Heart left ventricle (tissue), 16 donors: ENCODE results near the gene PRDM16. TPM values are rescaled to one million over a fixed set of nuclear protein-coding genes. Genes with fewer than 3 reads are reported as not detected.

Source experiments
- ATAC-seq, 4 donors: fragments of 200-7000 bp; cut with Tn5 transposase; one replicate each; pipeline ENCODE4 v1.9.1; 2020 to 2022; ENCODE audit warnings: moderate library complexity in 4 of 4, mild to moderate bottlenecking in 3 of 4, moderate number of reproducible peaks in 1 of 4
- DNase-seq, 5 donors: peaks; one replicate each; pipeline ENCODE4 v3.0.0-alpha.2; 2020
- H3K27ac ChIP-seq, 12 donors: fragments of 200-600 bp; sonication (generic) in 4 of 12; one replicate each; pipeline versions ENCODE4 v1.5.0 to v1.8.0; 2016 to 2022; ENCODE audit warnings: mild to moderate bottlenecking in 2 of 12
- H3K27me3 ChIP-seq, 9 donors: fragments of 200-600 bp; sonication (generic) in 2 of 9; one replicate each; pipeline versions ENCODE4 v1.5.1 to v1.8.0; 2016 to 2022; ENCODE audit warnings: mild to moderate bottlenecking in 3 of 9
- H3K36me3 ChIP-seq, 9 donors: fragments of 200-600 bp; sonication (generic) in 2 of 9; one replicate each; pipeline versions ENCODE4 v1.5.0 to v1.8.0; 2018 to 2022; ENCODE audit warnings: mild to moderate bottlenecking in 2 of 9
- H3K4me1 ChIP-seq, 12 donors: fragments of 200-600 bp; sonication (generic) in 4 of 12; one replicate each; pipeline versions ENCODE4 v1.5.0 to v1.8.0; 2016 to 2022; ENCODE audit warnings: mild to moderate bottlenecking in 3 of 12
- H3K4me3 ChIP-seq, 12 donors: fragments of 200-600 bp; sonication (generic) in 4 of 12; one replicate each; pipeline versions ENCODE4 v1.5.0 to v1.8.0; 2017 to 2022; ENCODE audit warnings: mild to moderate bottlenecking in 9 of 12, moderate library complexity in 4 of 12
- H3K9me3 ChIP-seq, 12 donors: fragments of 200-600 bp; sonication (generic) in 4 of 12; one replicate each; pipeline versions ENCODE4 v1.5.0 to v1.8.0; 2016 to 2022; ENCODE audit warnings: mild to moderate bottlenecking in 1 of 12
- CTCF ChIP-seq, 12 donors: fragments of 200-600 bp; sonication (generic) in 4 of 12; IDR thresholded peaks; one replicate each; pipeline versions ENCODE4 v1.5.0 to v1.8.0; 2018 to 2022; ENCODE audit warnings: antibody characterized with exemption in 12 of 12, mild to moderate bottlenecking in 5 of 12
- POLR2A ChIP-seq, 2 donors: fragments of 450-650 bp; IDR thresholded peaks; one replicate each; pipeline ENCODE4 v1.6.1; 2017; ENCODE audit warnings: antibody characterized with exemption in 2 of 2, mild to moderate bottlenecking in 2 of 2, moderate library complexity in 2 of 2
- WGBS, 4 donors: extraction: QIAGEN DNeasy Blood & Tissue Kit in 2 of 4; methylation state at CpG; one replicate each; pipeline versions ENCODE4 v1.1.5 to v1.1.7; 2013 to 2018; 5-methylcytosine and 5-hydroxymethylcytosine counted together
- intact Hi-C, 10 donors: fragments of 100-400 bp; cut with DNase I; formaldehyde crosslinking; loops; one replicate each; pipeline versions ENCODE4 v1.11.1 to v1.14.2; 2022
- polyA plus RNA-seq, 2 donors: library from polyadenylated mRNA; stranded (reverse); fragments of 200-250 nt; gene quantifications; one replicate each; pipeline ENCODE4 v1.2.3, GENCODE V29; 2013
- total RNA-seq, 9 donors: library from RNA; depleted of rRNA in 2 of 9; stranded (reverse); fragments of >200 nt in 2 of 9; fragmentation: NEBNext Ultra II Directional in 3 of 9; extraction: Animal tissue kit (Norgen Biotek cat#: 25700) in 3 of 9; gene quantifications; one replicate each; pipeline versions ENCODE4 v1.1.0 to v1.2.4, GENCODE V29; 2016 to 2023
- donor health status: ischemic (EF 13 %, LVEDD 7.1; RV severe dilation, severe dysfunction).
- donor health status: healthy with polysubstance abuse.
- donor health status: DM: no; HTN: yes; CAD: no.
- donor health status: DM: no; HTN: no; CAD: no.
- donor health status: ischemic (EF 25% LVEDD 6.9; RV normal size, moderate dysfunction).
- donor health status: ischemic (EF 25% LVEDD 5.7; RV mildly dilated, moderate dysfunction).
- donor health status: healthy.
- donor health status: DM: yes; HTN: yes; CAD: no.
- donor health status: ischemic (EF 35%, LVEDD 5.7; RV mildly dilated, moderate dysfunction).
- donor health status: nonischemic (EF 11% LVEDD 7.7; RV severe dilation, severe dysfunction).
- donor health status: DM: yes; HTN: yes; CAD: no.
- donor health status: PGD.
- donor health status: ischemic (EF 29% LVEDD 5.4; RV normal size, mild dysfunction).
- donor health status: nonischemic (EF 23%, LVEDD 6.1; RV moderate dilation, normal function).

PRDM16 gene
- total and polyA plus RNA-seq, 11 donors: 6.0 to 22.7 (median 14.0) TPM

- no peaks in the 10 kb centered on the region for H3K9me3 ChIP-seq
- ATAC-seq: no peak
- no peaks in the 10 kb centered on the region for H3K27me3 ChIP-seq
- intact Hi-C loops: no loop called here
- no peak overlapping the region for H3K4me3 ChIP-seq
- no peaks in the 10 kb centered on the region for H3K36me3 ChIP-seq
- H3K27ac ChIP-seq: no peak overlapping the region
- peaks cover 0 to 12% (median 8%) of the 10 kb centered on the region in 12 donors for H3K4me1 ChIP-seq
- WGBS, 4 donors: 70 to 85% (median 72%) methylated on average over 7 to 10 of the region's 10 CpGs
- DNase-seq: no peak
- no peak for TF ChIP-seq POLR2A (IDR thresholded peaks at IDR 0.05)
- TF ChIP-seq CTCF (IDR thresholded peaks at IDR 0.05): no peak
Measured at GRCh38 chr1:3474421-3474820, 405.4 kb downstream of the PRDM16 start.

- H3K4me3 ChIP-seq: no peak overlapping the region
- no peaks in the 10 kb centered on the region for H3K27me3 ChIP-seq
- H3K27ac ChIP-seq: no peak overlapping the region
- intact Hi-C loops: no loop called here
- TF ChIP-seq POLR2A (IDR thresholded peaks at IDR 0.05): no peak
- TF ChIP-seq CTCF (IDR thresholded peaks at IDR 0.05): no peak
- H3K4me1 ChIP-seq: peaks cover 0 to 12% (median 8%) of the 10 kb centered on the region in 12 donors
- H3K9me3 ChIP-seq: no peaks in the 10 kb centered on the region
- DNase-seq (no peak), ATAC-seq (no peak)
- WGBS, 4 donors: 89 to 96% (median 91%) methylated on average over 4 to 14 of the region's 14 CpGs
- H3K36me3 ChIP-seq: no peaks in the 10 kb centered on the region
Measured at GRCh38 chr1:3475839-3476573, 407.0 kb downstream of the PRDM16 start.

GRCh38 chr1:3476666-3477065 lies 407.7 kb downstream of the PRDM16 start:
- H3K36me3 ChIP-seq: no peaks in the 10 kb centered on the region
- no peak overlapping the region for H3K4me3 ChIP-seq
- peaks cover 0 to 5% (median 2%) of the 10 kb centered on the region in 12 donors for H3K4me1 ChIP-seq
- no peaks in the 10 kb centered on the region for H3K27me3 ChIP-seq
- TF ChIP-seq CTCF (IDR thresholded peaks at IDR 0.05) (no peak), POLR2A (IDR thresholded peaks at IDR 0.05) (no peak)
- intact Hi-C loops: no loop called here
- H3K9me3 ChIP-seq: no peaks in the 10 kb centered on the region
- WGBS, 4 donors: 90 to 100% (median 92%) methylated on average over 3 to 16 of the region's 16 CpGs; no CpG with 5 or more reads in 1 of the 4 donors
- no peak for ATAC-seq
- DNase-seq: no peak
- no peak overlapping the region for H3K27ac ChIP-seq

GRCh38 chr1:3477241-3477995 lies 408.4 kb downstream of the PRDM16 start:
- 68 to 75% (median 72%) methylated on average over 21 to 28 of the region's 28 CpGs for WGBS, 4 donors
- Histone ChIP-seq H3K4me1 (no peaks in the 10 kb centered on the region), H3K4me3 (no peak overlapping the region), H3K9me3 (no peaks in the 10 kb centered on the region), H3K27me3 (no peaks in the 10 kb centered on the region), H3K27ac (no peak overlapping the region), H3K36me3 (no peaks in the 10 kb centered on the region)
- ATAC-seq: no peak
- intact Hi-C loops: no loop called here
- no peak for TF ChIP-seq POLR2A (IDR thresholded peaks at IDR 0.05)
- TF ChIP-seq CTCF (IDR thresholded peaks at IDR 0.05): no peak
- DNase-seq: no peak
